BJ (cell line): Measurements from ENCODE around the gene DEPDC5. TPM values are rescaled to one million over a fixed set of nuclear protein-coding genes. Genes with fewer than 3 reads are reported as not detected.
"Not testable (repeated sequence)": the region's sequence is repeated elsewhere in the genome, so short reads cannot be mapped to it uniquely, and the experiment has no call there.

ENCODE experiments used
- CTCF ChIA-PET: fragments of 350-600 bp; formaldehyde crosslinking; extraction: SDS; loops from one replicate; lab custom pipeline; 2021; ENCODE audit warnings: antibody characterized with exemption, inconsistent platforms; lab: Yijun Ruan, JAX
- POLR2A ChIA-PET: fragments of 300-600 bp; sonication (Branson Sonifier 250); formaldehyde crosslinking; extraction: SDS; loops from one replicate; lab custom pipeline; 2021; ENCODE audit warnings: antibody characterized with exemption; lab: Charles Lee
- DNase-seq: peaks from one replicate; pipeline ENCODE4 v3.0.0-alpha.2; 2011; ENCODE audit warnings: low read depth
- H3K27me3 ChIP-seq: 2 replicates; pipeline ENCODE4 v1.6.0; 2011; ENCODE audit warnings: low read length; ENCODE audit not compliant: control insufficient read depth, insufficient read depth
- H3K36me3 ChIP-seq: 2 replicates; pipeline ENCODE4 v1.5.1; 2011; ENCODE audit warnings: low read length; ENCODE audit not compliant: control insufficient read depth, insufficient read depth
- H3K4me3 ChIP-seq: 2 replicates; pipeline ENCODE4 v1.5.1; 2011; ENCODE audit warnings: low read depth, mild to moderate bottlenecking, control low read depth, low read length
- polyA plus RNA-seq: library from polyadenylated mRNA; depleted of rRNA; stranded (reverse); fragments of >200 nt; gene quantifications from 2 replicates; pipeline ENCODE4 v1.2.3, GENCODE V29; 2011
- TF ChIP-seq, protein P1 (sequence below): IDR thresholded peaks from 2 replicates; pipeline ENCODE4 v1.5.1; 2011; ENCODE audit warnings: low read depth, mild to moderate bottlenecking, control low read depth, inconsistent platforms, low read length, moderate library complexity; ENCODE audit not compliant: insufficient read depth

DEPDC5 gene
- polyA plus RNA-seq, 1 experiment: 6.8 TPM

DNA sequence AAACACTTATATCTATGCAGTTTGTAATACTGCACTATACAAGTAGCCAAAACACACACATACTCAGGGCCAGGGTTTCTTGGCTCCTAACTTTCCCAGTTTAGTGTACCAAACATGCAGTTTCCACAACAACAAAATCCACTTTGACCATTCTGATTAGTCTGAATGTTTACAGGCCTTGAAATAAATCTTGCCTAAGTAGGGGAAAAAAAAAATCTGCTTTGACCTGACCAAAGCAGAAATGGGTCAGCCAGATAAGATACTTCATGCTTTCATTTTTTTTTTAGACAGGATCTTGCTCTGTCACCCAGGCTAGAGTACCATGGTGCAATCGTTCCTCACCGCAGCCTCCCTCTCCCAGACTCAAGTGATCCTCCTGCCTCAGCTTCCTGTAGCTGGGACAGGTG lies 14.0 kb upstream of the DEPDC5 start:
- ChIA-PET CTCF (interaction anchor here (1.4 kb wide), 1 partner anchor 74 kb away, joined by 4 read pairs; no protein-coding TSS in a partner anchor), POLR2A (interaction anchor here (0.5 kb wide), 1 partner anchor 8 kb away, joined by 5 read pairs; no protein-coding TSS in a partner anchor)
- DNase-seq: no peak
- TF ChIP-seq, protein P1, sequence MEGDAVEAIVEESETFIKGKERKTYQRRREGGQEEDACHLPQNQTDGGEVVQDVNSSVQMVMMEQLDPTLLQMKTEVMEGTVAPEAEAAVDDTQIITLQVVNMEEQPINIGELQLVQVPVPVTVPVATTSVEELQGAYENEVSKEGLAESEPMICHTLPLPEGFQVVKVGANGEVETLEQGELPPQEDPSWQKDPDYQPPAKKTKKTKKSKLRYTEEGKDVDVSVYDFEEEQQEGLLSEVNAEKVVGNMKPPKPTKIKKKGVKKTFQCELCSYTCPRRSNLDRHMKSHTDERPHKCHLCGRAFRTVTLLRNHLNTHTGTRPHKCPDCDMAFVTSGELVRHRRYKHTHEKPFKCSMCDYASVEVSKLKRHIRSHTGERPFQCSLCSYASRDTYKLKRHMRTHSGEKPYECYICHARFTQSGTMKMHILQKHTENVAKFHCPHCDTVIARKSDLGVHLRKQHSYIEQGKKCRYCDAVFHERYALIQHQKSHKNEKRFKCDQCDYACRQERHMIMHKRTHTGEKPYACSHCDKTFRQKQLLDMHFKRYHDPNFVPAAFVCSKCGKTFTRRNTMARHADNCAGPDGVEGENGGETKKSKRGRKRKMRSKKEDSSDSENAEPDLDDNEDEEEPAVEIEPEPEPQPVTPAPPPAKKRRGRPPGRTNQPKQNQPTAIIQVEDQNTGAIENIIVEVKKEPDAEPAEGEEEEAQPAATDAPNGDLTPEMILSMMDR: no peak
- Histone ChIP-seq H3K4me3 (no peak overlapping the region), H3K36me3 (no peaks in the 10 kb centered on the region), H3K27me3 (no peaks in the 10 kb centered on the region)

DNA sequence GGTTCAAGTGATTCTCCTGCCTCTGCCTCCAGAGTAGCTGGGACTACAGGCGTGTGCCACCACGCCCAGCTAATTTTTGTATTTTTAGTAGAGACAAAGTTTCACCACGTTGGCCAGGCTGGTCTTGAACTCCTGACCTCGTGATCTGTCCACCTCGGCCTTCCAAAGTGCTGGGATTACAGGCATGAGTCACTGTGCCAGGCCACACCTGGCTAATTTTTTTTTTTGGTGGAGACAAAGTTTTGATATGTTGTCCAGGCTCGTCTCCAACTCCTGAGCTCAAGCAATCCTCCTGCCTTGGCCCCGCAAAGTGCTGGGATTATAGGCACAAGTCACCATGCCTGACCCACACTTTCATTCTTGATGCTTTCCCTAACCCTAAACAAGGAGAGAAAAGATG lies 13.5 kb upstream of the DEPDC5 start:
- CTCF ChIA-PET, DNase-seq: not testable (repeated sequence)

DNA sequence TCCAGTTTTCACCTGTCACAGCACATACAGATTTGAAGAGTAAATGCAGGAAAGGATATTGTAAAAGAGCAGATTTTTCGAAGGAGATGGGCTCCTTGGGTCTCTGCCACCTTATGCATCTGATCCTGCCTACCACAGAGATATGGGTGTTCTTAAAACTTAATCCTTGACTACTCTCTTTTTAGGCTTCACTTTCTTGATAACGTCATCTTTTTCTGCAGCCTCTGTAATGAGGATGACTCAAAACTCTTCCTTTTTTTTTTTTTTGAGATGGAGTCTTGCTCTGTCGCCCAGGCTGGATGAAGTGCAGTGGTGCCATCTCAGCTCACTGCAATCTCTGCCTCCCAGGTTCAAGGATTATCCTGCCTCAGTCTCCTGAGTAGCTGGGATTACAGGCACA lies 11.7 kb upstream of the DEPDC5 start:
- ChIA-PET CTCF (interaction anchor here (0.6 kb wide), 1 partner anchor 185 kb away, joined by 3 read pairs; no protein-coding TSS in a partner anchor), POLR2A (no interaction called here)
- H3K27me3 ChIP-seq: no peaks in the 10 kb centered on the region
- TF ChIP-seq, protein P1: no peak
- H3K4me3 ChIP-seq: no peak overlapping the region
- no peaks in the 10 kb centered on the region for H3K36me3 ChIP-seq
- no peak for DNase-seq

More for the DNA sequence above, 13.5 kb upstream of the DEPDC5 start:
- H3K27me3 ChIP-seq, POLR2A ChIA-PET, H3K4me3 ChIP-seq, H3K36me3 ChIP-seq: not testable (repeated sequence)

DNA sequence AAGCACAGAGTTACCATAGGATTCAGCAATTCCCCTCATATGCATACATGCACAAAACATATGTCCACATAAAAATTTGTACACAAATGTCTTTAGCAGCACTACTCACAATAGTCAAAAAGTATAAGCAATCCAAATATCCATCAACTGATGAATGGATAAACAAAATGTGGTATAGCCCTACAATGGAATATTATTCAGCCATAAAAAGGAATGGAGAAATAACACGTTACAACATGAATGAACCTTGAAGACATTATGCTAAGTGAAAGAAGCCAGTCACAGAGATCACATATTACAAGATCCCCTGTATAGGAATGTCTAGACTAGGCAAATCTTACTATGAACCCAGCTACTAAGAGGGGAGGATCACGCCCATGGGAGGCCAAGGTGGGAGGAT lies 11.1 kb upstream of the DEPDC5 start:
- TF ChIP-seq, protein P1: no peak
- Histone ChIP-seq H3K4me3 (no peak overlapping the region), H3K36me3 (no peaks in the 10 kb centered on the region), H3K27me3 (no peaks in the 10 kb centered on the region)
- POLR2A ChIA-PET: no interaction called here
- CTCF ChIA-PET: no interaction called here
- DNase-seq: no peak

DNA sequence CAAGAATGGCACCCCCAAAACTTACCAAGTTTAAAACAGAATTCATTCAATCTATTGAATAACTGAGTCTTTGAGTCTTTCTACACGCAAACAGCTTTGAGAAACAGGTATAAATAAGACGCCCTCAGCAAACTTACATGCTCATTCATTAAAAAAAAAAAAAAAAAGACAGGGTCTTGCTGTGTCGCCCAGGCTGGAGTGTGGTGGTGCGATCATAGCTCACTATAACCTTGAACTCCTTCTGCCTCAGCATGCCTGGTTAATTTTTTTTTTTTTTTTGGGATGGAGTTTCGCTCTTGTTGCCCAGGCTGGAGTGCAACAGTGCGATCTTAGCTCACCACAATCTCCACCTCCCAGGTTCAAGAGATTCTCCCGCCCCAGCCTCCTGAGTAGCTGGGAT lies 9.9 kb upstream of the DEPDC5 start:
- no peak for DNase-seq
- H3K36me3 ChIP-seq: no peaks in the 10 kb centered on the region; the same call in 1 of the 2 replicates
- no peak overlapping the region for H3K4me3 ChIP-seq
- H3K27me3 ChIP-seq: no peaks in the 10 kb centered on the region
- TF ChIP-seq, protein P1: no peak
- POLR2A ChIA-PET: no interaction called here
- CTCF ChIA-PET: interaction anchor here (0.7 kb wide), 1 partner anchor 209 kb away, joined by 3 read pairs; no protein-coding TSS in a partner anchor

DNA sequence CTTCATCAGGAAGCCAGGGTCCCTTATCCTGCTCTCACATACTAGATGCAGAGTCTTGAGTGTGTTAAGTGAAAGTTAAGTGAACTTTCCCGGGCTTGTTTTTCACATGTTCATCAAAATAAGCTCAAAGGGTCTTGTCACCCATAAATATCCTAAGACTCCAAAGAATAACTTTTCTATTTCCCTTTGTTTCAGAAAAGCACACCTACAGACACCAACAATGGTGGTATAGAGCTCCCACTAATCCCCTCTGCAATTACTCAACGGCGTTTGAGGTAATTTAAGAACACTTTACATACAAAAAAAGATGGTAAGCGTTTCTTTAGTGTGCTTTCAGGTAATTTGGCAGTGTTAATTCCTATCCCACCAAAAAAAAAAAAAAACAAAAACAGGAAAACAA lies 6.4 kb upstream of the DEPDC5 start:
- TF ChIP-seq, protein P1: no peak
- H3K4me3 ChIP-seq: no peak overlapping the region
- ChIA-PET CTCF (no interaction called here), POLR2A (interaction anchor here (0.7 kb wide), 1 partner anchor 8 kb away, joined by 5 read pairs; no protein-coding TSS in a partner anchor)
- H3K36me3 ChIP-seq: no peaks in the 10 kb centered on the region; the same call in 1 of the 2 replicates
- no peaks in the 10 kb centered on the region for H3K27me3 ChIP-seq
- no peak for DNase-seq
